ENCODE measurements around the gene PPIL4. TPM values are rescaled to one million over a fixed set of nuclear protein-coding genes. Genes with fewer than 3 reads are reported as not detected.

The PPIL4 gene
- total and polyA plus RNA-seq, 2 donors (not counting 3 experiments of a cell fraction or from before 2014, with no cell fraction given), result 2.2 to 27.8 TPM

- no peak for TF ChIP-seq GATA2 (IDR thresholded peaks at IDR 0.05; ENCODE audit: insufficient read depth, insufficient read length, low read depth, low read length)
- TF ChIP-seq CTCF (IDR thresholded peaks at IDR 0.05; ENCODE audit: extremely low read depth in 1 of 2, insufficient read depth in 1 of 2, low read depth in 1 of 2, low read length in 2 of 2), result no peak
- no peak for TF ChIP-seq EZH2 (IDR thresholded peaks at IDR 0.05; ENCODE audit: borderline replicate concordance, low read depth, low read length, severe bottlenecking)
- no peak for TF ChIP-seq FOS (IDR thresholded peaks at IDR 0.05; ENCODE audit: borderline replicate concordance, insufficient read depth, low read length)
- TF ChIP-seq POLR2A (IDR thresholded peaks at IDR 0.05; ENCODE audit: low read depth, low read length), result no peak
- no peak for TF ChIP-seq POLR2AphosphoS5 (IDR thresholded peaks at IDR 0.05; ENCODE audit: insufficient read depth, low read depth, low read length)
- no peak for TF ChIP-seq MAX (IDR thresholded peaks at IDR 0.05; ENCODE audit: insufficient read depth, insufficient read length)
- no peak for TF ChIP-seq JUN (IDR thresholded peaks at IDR 0.05; ENCODE audit: borderline replicate concordance, insufficient read depth, insufficient read length, low read depth)
- TF ChIP-seq MYC (IDR thresholded peaks at IDR 0.05; ENCODE audit: low read depth, low read length), result no peak
- peaks cover 6% of the 10 kb centered on the region in 2 experiments for H3K27me3 ChIP-seq (ENCODE audit: control insufficient read depth in 2 of 2, insufficient read depth in 2 of 2, low read length in 2 of 2)
- H3K9me1 ChIP-seq (replicated peaks; ENCODE audit: control insufficient read depth, extremely low read depth, insufficient read depth, low read length), result no peaks in the 10 kb centered on the region
- intact Hi-C loops (cut with micrococcal nuclease) (no loop called here), dilution Hi-C loops (cut with MboI; ENCODE audit: extremely low pct_ligation_motif_present, low sequenced_read_pairs) (no loop called here)
- no TSS peak for BruUV-seq (replicated peaks)
- no peak overlapping the region for H3K9ac ChIP-seq (replicated peaks; ENCODE audit: extremely low read depth, insufficient read depth, low read length)
- H3K9me3 ChIP-seq (replicated peaks; ENCODE audit: control insufficient read depth, insufficient read depth, low read length), result no peaks in the 10 kb centered on the region
- FAIRE-seq, result no peak
- CTCF ChIA-PET, result no interaction called here
- H3K4me1 ChIP-seq (ENCODE audit: control insufficient read depth, extremely low read depth, insufficient read depth, low read length), result no peaks in the 10 kb centered on the region
- no peak overlapping the region for H3K4me3 ChIP-seq (replicated peaks in 1 of 3; ENCODE audit: insufficient read depth in 1 of 3, low read depth in 1 of 3, low read length in 3 of 3)
- H3K79me2 ChIP-seq (ENCODE audit: control insufficient read depth, insufficient read depth, low read length), result no peaks in the 10 kb centered on the region
- H2AFZ ChIP-seq (ENCODE audit: low read depth, low read length), result no peak overlapping the region
- POLR2A ChIA-PET, result no interaction called here
- no peak overlapping the region for H3K4me2 ChIP-seq (ENCODE audit: insufficient read depth, low read length)
- no peaks in the 10 kb centered on the region for H4K20me1 ChIP-seq (replicated peaks; ENCODE audit: control insufficient read depth, extremely low read depth, insufficient read depth, low read length)
- DNase-seq (ENCODE audit: low read depth, low spot score), result no peak
- no peak overlapping the region for H3K27ac ChIP-seq (ENCODE audit: insufficient read depth, low read depth, low read length)
- no peaks in the 10 kb centered on the region for H3K36me3 ChIP-seq (ENCODE audit: control insufficient read depth in 2 of 2, extremely low read depth in 1 of 2, insufficient read depth in 2 of 2, low read length in 2 of 2)
Observed at GRCh38 chr6:149459761-149460160, 86.1 kb downstream of the PPIL4 start.
